Measurements from ENCODE around the gene RAB11FIP3.

Gene RAB11FIP3

DNA sequence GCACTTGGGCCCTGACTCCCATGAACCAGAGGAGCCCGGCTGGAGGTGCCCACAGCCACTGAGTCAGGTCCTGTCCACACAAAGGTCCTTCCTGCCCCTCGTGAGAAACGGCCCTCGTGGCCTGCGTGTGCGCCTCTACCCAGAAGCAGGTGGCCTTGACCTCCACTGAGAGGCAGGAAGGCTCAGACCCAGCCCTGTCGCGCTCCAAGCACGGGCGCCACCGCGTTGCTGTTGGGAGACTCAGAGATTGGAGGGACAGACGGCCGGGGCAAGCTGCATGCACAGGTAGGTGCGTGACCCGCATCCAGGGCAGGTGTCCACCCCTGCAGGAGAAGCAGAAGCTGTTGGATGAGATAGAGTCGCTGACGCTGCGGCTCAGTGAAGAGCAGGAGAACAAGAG lies 94.0 kb downstream of the RAB11FIP3 start:
- no peak for DNase-seq (ENCODE audit: low read depth)

DNA sequence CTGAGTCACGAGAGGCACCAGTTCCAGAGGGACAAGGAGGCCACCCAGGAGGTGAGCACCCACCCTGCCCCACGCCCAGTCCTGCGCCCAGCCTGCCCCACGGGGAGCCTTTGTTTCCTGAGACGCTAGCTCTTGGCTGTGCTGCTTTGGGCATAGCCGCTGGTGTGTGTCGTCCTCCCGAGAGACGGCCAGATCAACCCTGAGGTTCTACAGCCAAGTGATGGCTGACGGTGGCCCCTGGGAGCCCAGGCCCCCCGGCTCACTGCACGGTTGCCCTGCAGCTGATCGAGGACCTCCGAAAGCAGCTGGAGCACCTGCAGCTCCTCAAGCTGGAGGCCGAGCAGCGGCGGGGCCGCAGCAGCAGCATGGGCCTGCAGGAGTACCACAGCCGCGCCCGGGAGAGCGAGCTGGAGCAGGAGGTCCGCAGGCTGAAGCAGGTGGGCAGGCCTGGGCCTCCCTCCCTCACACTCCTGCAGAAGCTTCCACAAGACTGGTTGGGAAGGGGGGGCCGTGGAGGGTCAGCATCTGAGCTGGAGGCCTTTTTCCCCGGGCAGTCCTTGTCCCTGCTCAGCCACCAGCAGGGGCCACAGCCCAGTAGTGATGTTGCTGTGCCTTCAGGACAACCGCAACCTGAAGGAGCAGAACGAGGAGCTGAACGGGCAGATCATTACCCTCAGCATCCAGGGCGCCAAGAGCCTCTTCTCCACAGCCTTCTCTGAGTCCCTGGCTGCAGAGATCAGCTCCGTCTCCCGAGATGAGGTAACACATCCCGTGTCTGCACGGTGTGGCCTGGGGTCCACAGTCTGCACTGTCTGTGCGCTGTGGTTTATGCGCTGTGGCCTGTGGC lies 94.6 kb downstream of the RAB11FIP3 start:
- DNase-seq (ENCODE audit: low read depth): no peak

DNA sequence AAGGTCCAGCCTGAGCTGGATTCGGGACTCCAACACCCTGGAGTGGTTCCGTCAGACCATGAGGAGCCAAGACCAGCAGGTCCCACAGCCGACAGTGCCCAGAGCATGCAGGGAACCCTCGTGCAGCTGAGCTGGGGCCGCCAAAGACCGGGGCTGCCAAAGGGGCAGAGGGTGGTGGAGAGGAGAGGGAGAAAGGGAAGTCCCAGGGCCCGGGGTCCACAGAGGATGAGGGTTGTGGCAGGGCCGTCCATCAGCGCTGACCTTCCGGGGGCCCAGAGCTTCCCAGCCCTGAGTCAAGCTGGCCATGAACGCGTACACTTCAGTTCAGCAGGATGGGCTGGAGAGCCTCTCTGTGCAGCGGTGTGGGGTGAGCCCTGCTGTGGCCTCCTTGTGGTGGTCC lies 95.4 kb downstream of the RAB11FIP3 start:
- DNase-seq (ENCODE audit: low read depth): no peak

DNA sequence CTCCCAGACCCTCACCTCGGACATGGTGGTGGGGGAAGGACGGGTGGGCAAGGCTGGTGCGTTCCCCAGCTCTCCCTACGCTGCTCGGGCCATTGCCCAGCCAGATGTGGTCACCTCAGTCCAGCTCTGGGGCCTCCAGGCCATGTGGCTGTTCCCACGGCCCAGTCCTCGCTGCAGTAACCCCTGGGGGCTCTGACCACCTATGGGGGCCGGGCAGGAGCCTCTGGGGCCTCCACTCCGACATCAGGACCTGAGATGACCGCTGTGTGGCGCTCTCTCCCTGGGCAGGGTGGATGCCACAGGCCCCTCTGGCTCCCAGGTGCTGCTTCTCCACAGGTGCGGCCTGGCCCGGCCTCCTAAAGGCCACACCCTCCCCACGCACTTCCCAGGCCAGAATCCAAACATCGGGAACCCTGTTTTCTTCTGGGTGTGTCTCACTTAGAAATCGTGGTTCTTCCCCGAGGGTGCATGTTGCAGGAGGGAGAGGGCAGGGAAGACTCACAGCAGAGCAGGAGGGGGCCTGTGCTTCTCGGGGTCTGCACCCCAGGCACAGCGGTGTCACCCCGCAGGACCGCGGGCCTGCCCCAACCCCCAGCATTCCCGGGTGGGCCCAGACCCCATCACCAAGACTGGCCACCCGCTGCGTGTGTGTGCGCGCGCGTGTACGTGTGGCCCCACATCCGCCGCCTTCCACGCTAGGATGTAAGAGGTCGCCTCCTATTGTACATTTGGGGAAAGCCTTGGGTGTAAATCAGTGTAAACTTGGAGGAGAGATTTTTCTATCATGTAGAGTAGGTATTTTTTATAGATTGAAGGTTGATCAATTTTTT lies 96.1 kb downstream of the RAB11FIP3 start:
- no peak for DNase-seq (ENCODE audit: low read depth)

DNA sequence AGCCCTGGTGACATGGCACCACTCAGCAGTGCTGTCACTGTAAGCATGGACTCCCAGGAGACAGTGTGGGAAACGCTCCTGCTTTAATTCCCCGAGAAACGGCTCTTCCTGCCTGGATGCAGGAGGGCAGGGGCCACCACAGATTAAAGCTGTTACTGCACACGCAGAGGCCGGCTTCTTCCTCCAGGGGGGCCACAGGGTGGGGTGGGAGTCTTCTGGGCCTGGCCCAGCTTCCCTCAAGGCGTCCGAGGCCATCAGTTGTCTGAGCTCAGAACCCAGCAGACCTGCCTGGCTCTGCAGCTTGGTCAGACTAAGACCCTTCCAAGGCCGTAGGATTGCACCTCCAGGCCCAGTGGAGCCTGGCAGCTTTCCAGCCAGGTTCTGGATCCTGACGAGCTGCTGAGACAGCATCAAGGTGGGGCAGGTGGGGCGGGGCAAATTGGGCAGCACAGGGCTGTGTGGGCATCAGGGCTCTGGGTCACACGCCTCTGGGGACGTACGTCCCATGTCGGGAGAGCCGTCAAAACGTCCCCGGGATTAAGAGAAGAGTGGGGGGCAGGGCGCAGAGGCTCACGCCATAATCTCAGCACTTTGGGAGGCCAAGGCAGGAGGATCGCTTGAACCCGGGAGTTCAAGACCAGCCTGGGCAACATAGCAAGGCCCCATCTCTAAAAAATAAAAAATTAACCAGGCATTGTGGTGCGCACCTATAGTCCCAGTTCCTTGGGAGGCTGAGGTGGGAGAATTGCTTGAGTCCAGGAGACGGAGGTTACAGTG lies 97.1 kb downstream of the RAB11FIP3 start:
- DNase-seq (ENCODE audit: low read depth): no peak

DNA sequence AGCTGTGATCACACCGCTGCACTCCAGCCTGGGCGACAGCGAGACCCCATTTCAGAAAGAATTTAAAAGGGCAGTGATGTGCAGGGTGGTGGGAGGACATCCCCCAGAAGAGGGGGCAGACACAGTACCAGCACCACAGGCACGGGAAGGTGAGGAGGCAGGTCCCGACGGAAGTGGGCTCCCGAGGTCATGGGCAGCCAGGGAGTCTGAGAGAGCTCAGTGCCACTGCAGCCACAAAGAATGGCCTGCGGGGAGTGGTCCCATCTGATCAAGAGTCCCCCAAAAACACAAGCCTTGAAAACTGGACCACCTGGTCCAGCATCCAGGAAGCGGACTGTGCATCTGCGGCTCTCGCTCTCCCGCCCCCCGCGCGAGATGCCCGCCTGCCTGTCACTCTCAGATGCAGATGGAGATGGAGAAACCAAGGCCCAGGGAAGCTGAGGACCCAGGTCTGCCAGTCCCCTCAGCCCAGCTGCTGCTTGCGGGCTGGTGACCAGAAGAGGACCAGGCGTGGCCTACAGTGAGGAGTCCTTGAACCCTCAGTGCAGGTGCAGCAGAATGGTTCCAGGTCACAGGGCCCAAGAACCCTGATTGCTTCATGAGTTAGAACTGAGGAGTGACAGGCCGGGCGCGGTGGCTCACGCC lies 97.8 kb downstream of the RAB11FIP3 start:
- DNase-seq (ENCODE audit: low read depth): no peak

DNA sequence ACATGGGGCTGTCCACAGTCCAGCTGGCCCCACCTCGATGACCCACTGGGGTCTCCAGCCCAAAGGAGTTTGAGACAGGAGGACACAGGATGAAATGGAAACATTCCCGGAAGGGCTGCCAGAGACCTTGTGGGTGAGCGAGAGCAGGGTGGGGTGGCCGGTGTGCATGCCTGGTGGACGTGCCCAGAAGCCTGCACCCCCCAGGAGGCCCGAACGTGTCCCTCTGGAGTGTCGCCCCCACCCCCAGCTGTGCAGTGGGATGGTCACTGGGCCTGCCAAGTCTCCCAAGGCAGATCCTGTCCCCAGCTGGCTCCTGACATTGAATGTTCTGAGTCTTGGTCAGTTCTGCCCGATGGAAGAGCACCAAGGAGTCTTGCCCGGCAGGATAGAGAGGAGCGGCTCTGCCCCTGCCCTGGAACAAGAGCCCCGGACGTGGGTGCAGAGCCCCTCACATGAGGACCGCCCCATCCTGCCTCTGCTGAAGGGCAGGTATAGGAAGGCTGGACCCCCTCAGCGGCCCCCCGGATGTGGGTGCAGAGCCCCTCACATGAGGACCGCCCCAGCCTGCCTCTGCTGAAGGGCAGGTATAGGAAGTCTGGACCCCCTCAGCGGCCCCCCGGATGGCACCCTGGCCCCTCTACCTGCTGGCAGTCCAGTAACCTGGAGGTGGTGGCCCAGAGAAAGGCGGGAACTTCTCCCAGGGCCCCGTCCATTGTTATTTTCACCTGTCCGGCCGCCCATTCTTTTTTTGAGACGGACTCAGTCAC lies 99.0 kb downstream of the RAB11FIP3 start:
- no peak for DNase-seq (ENCODE audit: low read depth)

DNA sequence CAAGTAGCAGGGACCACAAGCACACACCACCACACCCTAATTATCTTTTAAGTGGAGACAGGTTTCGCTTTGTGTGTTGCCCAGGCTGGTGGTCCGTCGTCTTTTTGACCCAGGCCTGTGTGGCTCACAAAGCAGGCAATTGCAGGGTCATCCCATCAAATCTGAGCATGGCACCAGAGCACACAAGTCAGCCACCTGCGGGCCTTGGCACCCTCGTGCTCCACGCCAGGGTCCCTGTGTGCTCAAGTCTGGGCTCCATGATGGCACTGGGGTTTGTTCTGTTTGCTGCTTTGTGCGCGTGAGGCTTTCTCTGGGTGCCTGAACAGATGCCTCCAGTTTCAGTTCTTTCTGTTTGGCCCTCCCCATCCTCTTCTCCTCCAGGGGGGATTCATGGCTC lies 99.7 kb downstream of the RAB11FIP3 start:
- DNase-seq (ENCODE audit: low read depth): no peak

DNA sequence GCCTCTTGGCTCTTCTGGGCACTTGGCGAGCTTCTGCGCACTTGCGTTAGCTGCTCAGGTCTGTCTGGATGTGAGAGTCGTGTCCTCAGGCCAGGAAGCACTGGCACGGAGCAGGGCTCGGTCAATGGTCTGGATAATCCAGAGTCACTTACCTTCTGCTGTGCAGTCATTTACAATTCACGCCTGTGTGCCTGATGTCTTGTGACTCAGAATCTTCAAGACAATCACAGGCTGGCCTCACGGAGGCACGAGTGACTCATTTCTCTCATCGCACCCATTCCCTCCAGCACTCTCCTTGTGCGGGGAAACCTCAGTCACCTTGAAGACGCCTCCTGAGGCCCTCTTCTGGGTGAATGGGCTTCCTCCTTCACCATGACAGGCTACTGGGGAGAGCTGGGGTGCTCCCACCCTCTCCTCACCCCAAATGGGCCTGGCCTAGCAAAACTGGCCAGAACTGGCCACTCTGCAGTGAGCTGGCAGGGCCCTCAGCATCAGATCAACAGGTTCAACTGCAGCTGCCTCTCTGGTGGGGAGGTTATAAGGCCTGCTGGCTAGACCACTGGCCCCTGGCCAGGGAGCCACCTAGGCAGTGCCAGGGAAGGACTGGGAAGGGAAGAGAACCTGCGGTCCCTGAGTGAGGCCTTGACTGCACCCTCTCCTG lies 100.2 kb downstream of the RAB11FIP3 start:
- DNase-seq (ENCODE audit: low read depth): no peak

DNA sequence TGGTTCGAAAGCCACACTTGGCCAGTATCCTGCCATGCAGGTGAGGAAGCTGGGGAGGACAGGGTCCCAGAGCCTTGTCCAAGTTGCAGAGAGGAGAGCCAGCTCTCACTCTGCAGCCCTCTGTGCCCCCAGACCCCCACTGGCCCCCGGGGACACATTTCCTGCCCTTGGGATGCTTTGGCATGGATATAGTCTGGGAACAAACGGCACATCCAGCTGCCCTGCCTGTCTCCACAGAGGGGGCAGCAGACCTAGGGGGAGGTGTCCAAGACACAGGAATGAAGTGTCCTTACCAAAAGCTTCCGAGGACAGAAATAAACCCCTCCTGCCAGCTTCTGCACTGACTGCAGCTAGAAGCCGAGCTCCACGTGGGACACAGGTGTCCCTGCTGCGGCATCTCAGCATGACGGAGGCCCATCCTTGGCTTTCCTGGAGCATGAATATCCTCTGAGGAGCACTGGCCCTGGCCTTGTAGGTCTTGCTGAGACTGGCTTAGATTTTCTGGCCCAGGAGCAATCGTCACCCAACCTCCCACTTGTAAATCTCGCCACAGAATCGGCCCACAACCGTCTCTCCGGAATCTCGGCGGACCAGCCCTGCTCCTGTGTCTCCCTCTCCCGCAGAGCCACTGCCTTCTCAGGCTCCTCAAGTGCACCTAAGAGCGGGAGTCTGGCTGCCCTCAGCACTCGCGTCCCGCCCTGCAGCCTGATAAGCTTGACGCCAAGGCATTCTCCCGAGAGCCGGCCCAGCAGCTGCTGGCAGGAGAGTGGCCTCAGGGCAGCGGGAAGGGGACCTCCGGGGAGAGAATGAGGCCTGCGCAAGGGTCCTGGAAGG lies 100.9 kb downstream of the RAB11FIP3 start:
- no peak for DNase-seq (ENCODE audit: low read depth)

DNA sequence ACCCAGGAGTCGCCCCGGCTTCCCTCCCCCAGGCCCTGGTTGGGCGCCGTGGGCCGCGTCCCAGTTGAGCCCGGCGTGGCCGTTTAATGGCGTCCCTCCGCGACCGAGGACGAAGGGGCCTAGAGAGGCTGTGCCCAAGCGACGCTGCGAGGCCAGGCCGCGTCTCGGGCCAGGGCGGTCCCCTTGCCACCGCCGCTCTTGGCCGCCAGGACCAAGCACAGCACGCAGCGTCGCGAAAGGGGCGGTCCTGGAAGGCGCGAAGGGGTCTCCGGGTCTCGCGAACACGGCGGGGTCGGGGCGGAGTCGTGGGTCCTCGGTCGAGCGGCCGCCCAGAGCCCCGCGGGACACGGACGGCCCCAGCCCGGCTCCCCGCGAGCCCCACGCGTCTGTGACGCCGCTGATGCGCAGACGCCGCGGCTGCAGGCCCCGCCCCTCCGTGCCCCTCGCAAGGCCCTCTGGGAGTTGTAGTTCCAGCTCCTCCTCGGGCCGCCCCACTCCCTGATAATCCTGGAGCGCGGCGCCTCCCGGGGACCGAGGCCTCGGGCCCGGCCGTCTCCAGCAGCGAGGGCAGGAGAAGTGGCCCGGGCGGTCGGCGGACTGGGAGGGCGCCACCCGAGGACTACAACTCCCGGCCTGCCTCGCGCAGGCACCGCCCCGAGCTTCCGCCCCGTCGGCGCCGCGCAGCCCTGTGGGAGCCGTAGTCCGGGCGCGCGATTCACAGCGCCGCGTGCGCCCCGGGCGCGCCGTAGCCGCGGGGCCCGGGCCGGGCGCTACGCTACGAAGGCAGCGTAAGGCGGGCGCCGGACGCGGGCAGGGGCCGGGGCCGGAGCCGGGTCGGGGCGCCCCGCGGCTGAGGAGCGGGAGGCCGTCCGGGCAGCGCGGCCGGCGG lies 101.8 kb downstream of the RAB11FIP3 start, which contains the start of gene CAPN15:
Gene CAPN15, plus strand, starts transcription at position 698 of the 889 bp plus-strand sequence. CDS start 19,127 bp downstream, outside the sequence.
- peak; percentile 74 for DNase-seq (ENCODE audit: low read depth)

DNA sequence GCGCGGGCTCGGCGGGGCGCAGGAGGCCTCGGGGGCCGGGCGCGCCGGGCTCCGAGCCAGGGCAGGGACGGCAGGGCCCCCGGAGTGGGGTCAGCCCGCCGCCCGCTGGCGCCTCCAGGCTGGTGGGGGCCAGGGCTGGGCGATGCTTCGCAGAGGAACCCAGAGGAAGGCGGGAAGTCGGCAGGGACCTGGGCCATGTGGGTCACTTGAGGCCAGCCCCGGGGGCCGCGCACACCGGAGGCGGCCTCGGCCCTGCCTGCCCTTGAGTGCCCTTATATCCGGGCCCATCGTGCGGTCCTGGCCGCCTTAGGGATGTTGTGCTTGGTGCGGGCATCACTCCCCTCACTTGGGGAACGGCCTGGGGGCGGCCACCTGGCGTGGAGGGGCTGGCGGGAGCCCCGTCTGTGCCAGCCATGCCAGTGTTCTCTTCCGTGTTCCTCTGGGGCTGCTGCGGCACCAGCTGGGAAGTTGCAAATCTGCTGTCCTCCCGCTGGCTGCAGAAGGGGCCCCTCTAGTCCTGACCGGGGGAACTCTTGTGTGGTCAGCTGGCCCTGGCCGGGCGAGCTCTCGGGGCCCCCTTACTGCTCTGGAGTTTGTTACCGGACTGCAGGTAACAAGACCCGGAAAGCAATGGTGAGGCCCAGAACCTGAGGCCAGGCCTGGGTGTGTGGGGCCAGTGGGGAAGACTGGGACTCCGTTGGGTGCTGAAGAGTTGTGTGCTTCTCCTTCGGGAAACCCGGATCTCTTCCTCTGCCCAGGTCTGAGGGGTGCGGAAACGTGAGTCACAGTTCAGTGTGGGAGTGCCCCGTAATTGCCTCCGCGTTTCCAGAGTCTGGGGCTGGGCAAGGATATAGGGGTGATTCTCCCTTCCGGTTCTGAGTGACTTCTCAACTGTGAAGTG lies 102.9 kb downstream of the RAB11FIP3 start:
- no peak for DNase-seq (ENCODE audit: low read depth)

DNA sequence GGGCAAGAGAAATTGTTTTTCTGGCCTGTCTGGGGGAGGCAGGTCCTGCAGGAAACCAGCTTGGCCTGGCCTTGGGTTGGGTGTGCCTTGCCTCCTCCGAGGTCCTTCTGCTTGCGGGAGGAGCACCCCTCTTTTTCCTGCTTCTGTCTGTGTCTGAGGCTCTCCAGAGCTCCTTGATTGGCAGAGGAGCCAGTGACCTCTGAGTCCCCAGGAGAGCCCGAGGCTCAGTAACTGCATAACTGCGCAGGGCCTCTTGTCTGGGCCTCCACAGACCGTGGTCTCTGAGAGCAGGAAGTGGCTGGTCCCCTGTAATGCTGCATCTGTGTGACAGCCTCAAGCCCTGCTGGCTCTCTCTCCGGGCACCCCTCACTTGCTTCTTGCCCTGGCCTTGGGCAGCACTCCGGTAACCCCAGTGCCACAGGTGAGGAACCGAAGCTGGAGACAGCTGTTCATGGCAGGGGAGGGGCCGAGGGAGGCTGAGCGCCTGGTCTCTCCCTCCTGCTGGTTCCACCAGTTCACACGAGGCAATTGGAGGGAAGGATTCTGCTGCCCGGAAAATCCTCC lies 103.6 kb downstream of the RAB11FIP3 start:
- no peak for DNase-seq (ENCODE audit: low read depth)

DNA sequence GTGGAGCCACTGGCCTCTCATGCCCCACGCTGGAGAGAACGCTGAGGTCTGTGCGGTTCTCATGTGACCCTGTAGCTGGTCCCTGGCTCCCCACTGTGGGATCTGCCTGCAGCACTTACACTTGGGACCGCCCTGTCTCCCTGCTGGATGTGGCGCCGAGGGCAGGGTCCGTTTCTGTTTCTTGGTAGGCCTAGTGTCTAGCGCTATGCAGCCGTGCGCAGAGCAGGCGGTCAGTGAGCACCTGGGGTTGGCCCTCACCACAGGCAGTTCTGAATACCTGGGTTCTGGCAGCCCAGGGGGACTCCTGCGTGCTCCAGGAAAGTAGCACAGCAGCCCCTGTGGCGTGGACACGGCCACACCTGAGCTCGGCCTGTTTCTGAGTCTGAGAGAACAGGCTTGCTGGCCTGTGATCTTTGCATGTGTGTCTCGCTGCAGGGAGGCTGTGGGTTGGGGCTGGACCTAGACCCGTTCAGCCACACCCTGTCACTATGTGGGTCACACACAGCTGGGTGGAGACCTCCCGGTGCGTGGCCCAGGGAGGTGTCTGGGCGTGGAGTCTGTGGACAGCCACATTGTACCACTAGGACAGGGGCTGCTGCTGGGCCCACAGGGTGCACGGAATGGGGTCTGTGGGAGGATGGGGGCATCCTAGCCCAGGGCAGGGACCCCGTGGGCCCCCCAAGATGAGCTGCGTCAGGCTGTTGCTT lies 104.8 kb downstream of the RAB11FIP3 start:
- DNase-seq (ENCODE audit: low read depth): no peak

DNA sequence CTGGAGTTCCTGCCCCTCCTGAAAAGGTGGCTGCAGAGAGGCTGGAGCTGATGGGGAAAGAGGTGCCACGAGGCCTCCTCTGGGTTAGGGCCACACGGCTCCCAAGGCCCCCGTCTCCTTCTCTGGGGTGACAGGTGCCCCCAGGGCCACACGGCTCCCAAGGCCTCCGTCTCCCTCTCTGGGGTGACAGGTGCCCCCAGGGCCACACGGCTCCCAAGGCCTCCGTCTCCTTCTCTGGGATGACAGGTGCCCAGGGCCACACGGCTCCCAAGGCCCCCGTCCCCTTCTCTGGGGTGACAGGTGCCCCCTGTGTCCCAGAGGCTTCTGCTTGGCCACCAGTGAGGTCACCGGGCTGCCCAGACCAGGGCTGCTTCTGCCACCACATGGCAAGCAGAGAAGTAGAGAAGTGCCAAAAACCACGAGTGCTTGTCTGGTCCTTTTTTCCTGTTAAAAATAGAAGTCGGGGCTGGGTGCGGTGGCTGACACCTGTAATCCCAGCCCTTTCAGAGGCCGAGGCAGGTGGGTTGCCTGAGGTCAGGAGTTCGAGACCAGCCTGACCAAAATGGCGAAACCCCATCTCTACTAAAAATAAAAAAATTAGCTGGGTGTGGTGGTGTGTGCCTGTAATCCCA lies 106.2 kb downstream of the RAB11FIP3 start:
- no peak for DNase-seq (ENCODE audit: low read depth)

Data from stimulated activated CD8-positive, alpha-beta memory T cell treated with anti-CD3 and anti-CD28 coated beads, Interleukin-15, amount 100 ng/mL, for 1 hour (primary cell).